ENCODE measurements around the gene COMTD1.
"Not testable (repeated sequence)": the region's sequence is repeated elsewhere in the genome, so short reads cannot be mapped to it uniquely, and the experiment has no call there.

COMTD1 gene

GRCh38 chr10:75210282-75211006, 25.3 kb downstream of the COMTD1 start, which contains the start of gene VDAC2:
Gene VDAC2, plus strand, starts transcription at chr10:75210796. Its CDS starts 363 bp downstream, at chr10:75211159.
- TF ChIP-seq CTCF (IDR thresholded peaks at IDR 0.05; ENCODE audit: control insufficient read depth, insufficient read depth, low read depth, low read length, missing control alignments): no peak
- H3K4me3 ChIP-seq (ENCODE audit: control insufficient read depth, low read depth, low read length): peak within 1 kb of the TSS; percentile 90
- DNase-seq (ENCODE audit: low read depth): peak; percentile 46

- TF ChIP-seq CTCF (IDR thresholded peaks at IDR 0.05; ENCODE audit: control insufficient read depth, insufficient read depth, low read depth, low read length, missing control alignments): no peak
- peak overlapping the region; percentile 90 for H3K4me3 ChIP-seq (ENCODE audit: control insufficient read depth, low read depth, low read length)
- DNase-seq (ENCODE audit: low read depth): peak; percentile 48
Measured at GRCh38 chr10:75209921-75210281, 25.9 kb downstream of the COMTD1 start.

- peak overlapping the region; percentile 90 for H3K4me3 ChIP-seq (ENCODE audit: control insufficient read depth, low read depth, low read length)
- DNase-seq (ENCODE audit: low read depth): no peak
- no peak for TF ChIP-seq CTCF (IDR thresholded peaks at IDR 0.05; ENCODE audit: control insufficient read depth, insufficient read depth, low read depth, low read length, missing control alignments)
Measured at GRCh38 chr10:75209086-75209920, 26.5 kb downstream of the COMTD1 start.

GRCh38 chr10:75208181-75208580, 27.6 kb downstream of the COMTD1 start:
- peak; percentile 41 for DNase-seq (ENCODE audit: low read depth)
- TF ChIP-seq CTCF (IDR thresholded peaks at IDR 0.05; ENCODE audit: control insufficient read depth, insufficient read depth, low read depth, low read length, missing control alignments): no peak

GRCh38 chr10:75207857-75208144, 28.0 kb downstream of the COMTD1 start:
- no peak overlapping the region for H3K4me3 ChIP-seq (ENCODE audit: control insufficient read depth, low read depth, low read length)
- no peak for DNase-seq (ENCODE audit: low read depth)
- no peak for TF ChIP-seq CTCF (IDR thresholded peaks at IDR 0.05; ENCODE audit: control insufficient read depth, insufficient read depth, low read depth, low read length, missing control alignments)

More at GRCh38 chr10:75208181-75208580, 27.6 kb downstream of the COMTD1 start:
- no peak overlapping the region for H3K4me3 ChIP-seq (ENCODE audit: control insufficient read depth, low read depth, low read length)

GRCh38 chr10:75207079-75207856, 28.5 kb downstream of the COMTD1 start:
- DNase-seq (ENCODE audit: low read depth): no peak
- no peak overlapping the region for H3K4me3 ChIP-seq (ENCODE audit: control insufficient read depth, low read depth, low read length)
- TF ChIP-seq CTCF (IDR thresholded peaks at IDR 0.05; ENCODE audit: control insufficient read depth, insufficient read depth, low read depth, low read length, missing control alignments): no peak

- DNase-seq (ENCODE audit: low read depth); H3K4me3 ChIP-seq (ENCODE audit: control insufficient read depth, low read depth, low read length): not testable (repeated sequence)
Measured at GRCh38 chr10:75206638-75207037, 29.1 kb downstream of the COMTD1 start.
